Naive B cell (primary cell): ENCODE measurements around the gene SRPX2. TPM values are rescaled to one million over a fixed set of nuclear protein-coding genes. Genes with fewer than 3 reads are reported as not detected.

ENCODE experiments used
- ATAC-seq, 2 donors: fragments of 150-1000 bp; cut with Tn5 transposase; 2 replicates each; pipeline ENCODE4 v1.10.0; 2021; ENCODE audit warnings: low read depth in 2 of 2, mild to moderate bottlenecking in 2 of 2, moderate library complexity in 2 of 2
- DNase-seq: peaks from one replicate; pipeline ENCODE4 v3.0.0; 2022
- H3K27ac Mint-ChIP-seq, 6 donors: one replicate each; pipeline ENCODE4 v1.8.0; 2020 to 2022; ENCODE audit warnings: mild to moderate bottlenecking in 6 of 6, mixed read lengths in 6 of 6, moderate library complexity in 5 of 6, inconsistent platforms in 2 of 6
- H3K27me3 Mint-ChIP-seq, 3 donors: one replicate each; pipeline ENCODE4 v1.8.0; 2021 to 2022; ENCODE audit warnings: mixed read lengths in 3 of 3, mild to moderate bottlenecking in 1 of 3
- H3K36me3 Mint-ChIP-seq, 2 donors: one replicate each; pipeline ENCODE4 v1.8.0; 2020 to 2022; ENCODE audit warnings: mixed read lengths in 2 of 2, inconsistent platforms in 1 of 2, mild to moderate bottlenecking in 1 of 2
- H3K4me1 Mint-ChIP-seq, 3 donors: one replicate each; pipeline ENCODE4 v1.8.0; 2020 to 2022; ENCODE audit warnings: mixed read lengths in 3 of 3, inconsistent platforms in 1 of 3, mild to moderate bottlenecking in 1 of 3, moderate library complexity in 1 of 3
- H3K4me3 Mint-ChIP-seq, 8 donors: one replicate each; pipeline ENCODE4 v1.8.0; 2020 to 2022; ENCODE audit warnings: mild to moderate bottlenecking in 8 of 8, mixed read lengths in 8 of 8, moderate library complexity in 8 of 8, inconsistent platforms in 2 of 8
- H3K9me3 Mint-ChIP-seq, 7 donors: one replicate each; pipeline ENCODE4 v1.8.0; 2020 to 2022; ENCODE audit warnings: mixed read lengths in 7 of 7, mild to moderate bottlenecking in 5 of 7, inconsistent platforms in 2 of 7, moderate library complexity in 1 of 7
- polyA plus RNA-seq, 6 donors: library from polyadenylated mRNA; unstranded; fragments of 300-500 nt; fragmentation: Illumina TruSeq; gene quantifications; one replicate each; pipeline ENCODE4 v1.2.3, GENCODE V29; 2021; ENCODE audit warnings: low read depth in 6 of 6

Gene SRPX2
- polyA plus RNA-seq, 6 donors from 2014 or later: not detected

DNA sequence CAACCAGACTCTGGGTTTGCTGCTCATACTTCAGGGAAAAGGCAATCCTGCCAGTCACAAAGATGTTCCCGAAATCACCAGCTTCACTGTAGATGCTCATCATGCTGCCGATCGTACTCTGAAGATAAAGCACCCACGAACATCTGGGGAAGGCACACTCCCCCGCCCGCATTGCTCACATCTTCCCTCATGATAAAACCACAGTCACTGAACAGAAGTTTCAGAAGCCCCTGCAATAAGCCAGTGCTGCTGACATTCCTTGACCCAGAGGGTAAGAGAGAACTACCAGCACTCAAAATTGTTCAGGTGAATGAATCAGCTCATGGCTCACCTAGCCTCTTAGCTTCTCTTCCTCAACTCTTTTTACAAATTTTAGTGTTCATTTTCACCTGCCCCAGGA, 43.1 kb downstream of the SRPX2 start:
- Mint-ChIP-seq H3K9me3 (peaks cover 0 to 1% (median 0%) of the 10 kb centered on the region in 7 donors), H3K36me3 (no peaks in the 10 kb centered on the region), H3K4me3 (peak overlapping the region in 7 of 8 donors; percentile 22 to 83 (median 52)), H3K27ac (peak overlapping the region in 5 of 6 donors; percentile 72 to 88 (median 86)), H3K4me1 (peaks cover 22 to 31% (median 24%) of the 10 kb centered on the region in 3 donors), H3K27me3 (peaks cover 0 to 6% (median 0%) of the 10 kb centered on the region in 3 donors)
- ATAC-seq: peak; percentile 46 to 53
- no peak for DNase-seq

DNA sequence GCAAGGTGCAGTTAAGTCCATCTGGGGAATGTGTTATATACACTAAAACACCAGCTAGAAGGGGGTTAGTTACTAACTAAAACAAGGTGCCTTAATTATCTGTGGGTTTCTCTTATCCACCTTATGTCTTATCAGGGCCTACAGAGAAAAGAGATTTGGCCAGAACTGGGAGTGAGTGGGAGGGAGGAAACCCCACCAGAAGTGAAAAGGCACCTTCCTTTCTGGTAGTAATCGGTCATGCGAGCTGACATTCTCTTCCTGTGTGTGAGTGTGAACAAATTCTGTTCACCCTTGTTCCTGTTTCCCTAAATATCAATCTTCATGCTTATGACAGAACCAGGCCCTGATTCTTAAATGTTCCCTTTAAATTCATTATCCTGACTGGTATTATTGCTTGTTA, 43.5 kb downstream of the SRPX2 start:
- Mint-ChIP-seq H3K36me3 (no peaks in the 10 kb centered on the region), H3K27ac (peak overlapping the region; percentile 46 to 88 (median 80)), H3K9me3 (peaks cover 0 to 1% (median 0%) of the 10 kb centered on the region in 7 donors), H3K4me3 (peak overlapping the region; percentile 31 to 83 (median 54)), H3K4me1 (peaks cover 22 to 31% (median 24%) of the 10 kb centered on the region in 3 donors), H3K27me3 (peaks cover 0 to 10% (median 0%) of the 10 kb centered on the region in 3 donors)
- peak; percentile 25 for DNase-seq
- peak; percentile 83 for ATAC-seq

DNA sequence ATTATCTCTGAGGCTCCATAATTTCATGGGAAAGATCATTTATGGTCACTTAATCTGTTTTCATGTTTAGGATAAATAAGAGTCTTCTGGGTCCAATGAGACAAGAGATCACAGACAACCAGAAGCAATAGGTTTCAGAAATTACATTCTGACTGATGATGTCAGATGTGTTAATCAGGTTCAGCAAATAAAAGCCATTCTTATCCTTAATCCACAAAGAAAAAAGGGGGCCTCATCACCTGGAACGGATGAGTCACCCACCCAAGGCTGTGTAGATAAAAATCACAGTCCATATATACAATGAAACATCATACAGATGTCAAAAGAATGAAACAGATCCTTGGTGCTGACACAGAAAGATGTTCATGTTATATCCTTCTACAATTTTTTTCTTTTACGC, 51.3 kb downstream of the SRPX2 start:
- ATAC-seq: no peak
- H3K27ac Mint-ChIP-seq: no peak overlapping the region

DNA sequence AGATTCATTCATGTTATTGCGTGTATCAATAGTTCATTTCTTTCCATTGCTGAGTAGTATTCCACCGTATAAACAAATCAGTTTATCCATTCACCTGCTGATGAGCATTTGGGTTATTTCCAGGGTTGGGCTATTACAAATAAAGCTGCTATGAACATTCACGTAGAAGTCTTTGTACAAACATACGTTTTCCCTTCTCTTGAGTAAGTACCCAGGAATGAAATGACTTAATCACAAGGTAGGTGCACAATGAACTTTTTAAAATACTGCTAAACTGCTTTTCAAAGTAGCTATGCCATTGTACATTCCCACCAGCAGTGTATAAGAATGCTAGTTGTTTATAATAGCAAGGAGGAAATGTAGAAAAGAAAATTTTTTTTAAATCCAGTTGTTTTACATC, 52.0 kb downstream of the SRPX2 start:
- H3K27ac Mint-ChIP-seq: no peak overlapping the region
- peaks cover 0 to 4% (median 0%) of the 10 kb centered on the region in 7 donors for H3K9me3 Mint-ChIP-seq
- H3K4me3 Mint-ChIP-seq: no peak overlapping the region
- DNase-seq (no peak), ATAC-seq (no peak)
- H3K27me3 Mint-ChIP-seq: peaks cover 0 to 29% (median 13%) of the 10 kb centered on the region in 3 donors
- H3K4me1 Mint-ChIP-seq: peaks cover 0 to 21% (median 4%) of the 10 kb centered on the region in 3 donors
- H3K36me3 Mint-ChIP-seq: peaks cover 0 to 8% of the 10 kb centered on the region in 2 donors

More for the DNA sequence above, 51.3 kb downstream of the SRPX2 start:
- Mint-ChIP-seq H3K4me3 (no peak overlapping the region), H3K9me3 (peaks cover 0 to 4% (median 0%) of the 10 kb centered on the region in 7 donors), H3K4me1 (peaks cover 0 to 21% (median 4%) of the 10 kb centered on the region in 3 donors), H3K27me3 (peaks cover 0 to 29% (median 13%) of the 10 kb centered on the region in 3 donors), H3K36me3 (peaks cover 0 to 8% of the 10 kb centered on the region in 2 donors)
- no peak for DNase-seq

DNA sequence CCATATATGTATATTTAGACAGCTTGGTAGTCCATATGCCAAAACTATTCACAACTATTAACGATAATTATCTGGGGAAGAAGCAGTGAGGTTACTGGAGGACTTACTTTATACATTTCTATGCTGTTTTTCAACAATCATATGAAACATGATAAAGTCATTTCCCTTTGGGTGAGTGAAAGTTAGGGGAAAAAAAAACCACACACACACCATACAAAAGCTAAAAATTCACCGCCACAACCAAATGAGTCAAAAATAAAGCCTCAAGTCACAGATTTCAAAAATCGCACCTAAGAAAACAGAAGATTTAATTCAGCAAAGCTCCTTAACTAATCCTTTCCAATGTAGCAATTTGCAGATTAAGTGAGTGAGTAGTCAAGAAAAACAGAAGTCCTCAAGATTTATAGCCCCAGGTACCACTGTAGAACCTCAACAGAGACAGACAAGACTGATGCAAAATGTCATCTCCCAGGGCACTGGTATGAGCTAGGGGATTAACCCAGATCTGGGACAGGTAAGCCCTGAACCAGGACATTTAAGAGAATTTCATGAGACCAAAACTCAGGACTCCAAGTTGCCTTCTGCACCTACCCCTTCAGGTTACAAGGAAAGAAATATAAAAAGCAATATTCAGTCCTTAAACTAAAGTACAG, 52.8 kb downstream of the SRPX2 start:
- Mint-ChIP-seq H3K4me3 (peak overlapping the region in 1 of 8 donors; percentile 49), H3K4me1 (peaks cover 0 to 23% (median 4%) of the 10 kb centered on the region in 3 donors), H3K27ac (peak overlapping the region in 1 of 6 donors; percentile 36), H3K27me3 (peaks cover 0 to 26% (median 13%) of the 10 kb centered on the region in 3 donors), H3K36me3 (peaks cover 0 to 8% of the 10 kb centered on the region in 2 donors), H3K9me3 (peaks cover 0 to 4% (median 0%) of the 10 kb centered on the region in 7 donors)
- ATAC-seq: no peak
- no peak for DNase-seq

DNA sequence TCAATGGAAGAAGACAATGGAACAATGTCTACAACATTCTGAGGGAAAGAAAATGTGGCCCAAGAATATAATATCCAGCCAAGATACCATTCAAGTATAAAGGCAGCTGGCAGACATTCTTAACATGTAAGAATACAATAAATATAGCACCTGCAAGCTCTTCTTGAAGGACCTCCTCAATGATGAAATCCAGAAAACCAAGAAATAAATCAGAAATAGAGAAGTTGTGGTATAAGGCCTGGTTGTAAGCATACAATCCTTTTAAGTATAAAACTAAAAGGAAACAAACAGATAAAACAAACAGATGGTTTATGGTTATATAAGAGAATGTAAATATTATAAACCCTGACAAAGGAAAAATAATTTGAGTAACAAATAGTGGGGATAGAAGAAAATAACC, 54.6 kb downstream of the SRPX2 start:
- no peak for DNase-seq

DNA sequence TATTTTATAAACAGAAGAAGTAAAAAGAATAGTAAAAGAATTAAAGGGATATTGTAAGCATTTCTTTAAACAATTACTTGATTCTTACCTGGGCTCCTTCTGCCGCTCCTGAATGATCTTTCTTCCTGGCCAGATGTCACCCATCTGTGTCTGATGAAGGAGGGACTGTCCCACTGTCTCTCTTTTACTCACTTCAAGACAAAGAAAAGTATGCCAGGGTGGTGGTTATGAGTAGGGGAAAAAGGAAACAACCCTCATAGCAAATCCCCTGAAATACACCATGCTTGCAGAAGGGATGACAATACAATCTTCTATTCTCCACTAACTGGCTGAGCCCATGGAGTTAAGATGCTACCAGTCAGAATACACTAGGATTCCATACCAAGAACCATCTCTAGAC, 56.8 kb downstream of the SRPX2 start:
- Mint-ChIP-seq H3K36me3 (no peaks in the 10 kb centered on the region), H3K4me3 (no peak overlapping the region), H3K27ac (no peak overlapping the region), H3K27me3 (peaks cover 0 to 12% (median 0%) of the 10 kb centered on the region in 3 donors), H3K4me1 (peaks cover 4 to 25% (median 5%) of the 10 kb centered on the region in 3 donors), H3K9me3 (no peaks in the 10 kb centered on the region)
- DNase-seq (no peak), ATAC-seq (no peak)

More for the DNA sequence above, 54.6 kb downstream of the SRPX2 start:
- Mint-ChIP-seq H3K4me1 (peaks cover 0 to 23% (median 4%) of the 10 kb centered on the region in 3 donors), H3K4me3 (peak overlapping the region in 5 of 8 donors; percentile 8 to 61 (median 37)), H3K9me3 (no peaks in the 10 kb centered on the region), H3K27ac (peak overlapping the region in 1 of 6 donors; percentile 34), H3K27me3 (peaks cover 0 to 9% (median 6%) of the 10 kb centered on the region in 3 donors), H3K36me3 (peaks cover 0 to under 1% of the 10 kb centered on the region in 2 donors)
- ATAC-seq: no peak

DNA sequence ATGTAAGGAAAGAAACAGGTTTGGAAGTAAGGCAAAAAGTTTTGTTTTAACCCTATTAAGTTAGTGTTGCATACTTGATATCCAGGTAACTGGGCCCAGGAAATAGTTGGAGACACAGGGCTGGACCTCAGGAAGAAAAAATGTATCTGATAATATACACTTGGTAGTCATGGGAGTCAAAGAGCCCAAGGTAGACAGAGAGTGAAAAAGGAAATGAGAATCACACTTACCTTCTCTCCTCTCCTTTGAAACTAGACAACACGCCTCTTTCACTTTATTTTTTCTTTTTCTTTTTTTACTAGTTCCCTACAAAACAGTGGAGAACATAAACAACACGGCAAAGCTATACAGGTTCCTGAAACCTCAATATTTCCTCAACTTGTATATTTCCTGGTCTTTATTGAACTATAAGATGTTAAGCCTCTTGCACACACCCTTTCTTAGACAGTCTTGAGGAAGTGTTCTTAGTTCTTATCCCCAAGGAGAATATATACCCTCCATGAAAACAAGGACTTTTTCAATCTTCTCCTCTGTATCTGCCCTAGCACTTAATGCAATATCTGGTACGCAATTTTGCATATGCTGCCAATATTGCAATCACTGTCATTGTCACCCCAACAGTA, 60.7 kb downstream of the SRPX2 start:
- Mint-ChIP-seq H3K9me3 (no peaks in the 10 kb centered on the region), H3K36me3 (no peaks in the 10 kb centered on the region), H3K4me1 (peaks cover 0 to 5% (median 4%) of the 10 kb centered on the region in 3 donors), H3K27me3 (peaks cover 0 to 22% (median 4%) of the 10 kb centered on the region in 3 donors), H3K27ac (no peak overlapping the region), H3K4me3 (no peak overlapping the region)
- DNase-seq: no peak
- no peak for ATAC-seq

DNA sequence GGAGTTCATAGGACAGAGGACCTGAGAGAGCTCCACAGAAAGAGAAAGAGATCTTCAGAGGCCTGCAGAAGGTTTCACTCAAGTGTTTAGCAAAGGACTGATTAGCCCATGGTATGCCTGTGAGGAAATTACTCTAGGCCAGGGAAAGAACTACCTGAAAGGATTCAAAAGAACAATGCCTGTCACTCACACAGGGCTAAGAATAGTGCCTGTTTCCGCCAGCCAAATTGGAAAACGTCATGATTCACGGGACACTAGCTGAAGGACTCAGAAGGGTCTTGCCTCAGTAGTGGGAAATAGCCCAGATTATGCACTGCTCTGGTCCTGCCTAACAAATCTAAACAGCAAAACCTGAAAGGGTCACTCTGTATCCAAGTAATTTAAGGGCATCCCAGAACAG, 66.8 kb downstream of the SRPX2 start:
- Mint-ChIP-seq H3K27ac (no peak overlapping the region), H3K4me3 (no peak overlapping the region)
- ATAC-seq: no peak

DNA sequence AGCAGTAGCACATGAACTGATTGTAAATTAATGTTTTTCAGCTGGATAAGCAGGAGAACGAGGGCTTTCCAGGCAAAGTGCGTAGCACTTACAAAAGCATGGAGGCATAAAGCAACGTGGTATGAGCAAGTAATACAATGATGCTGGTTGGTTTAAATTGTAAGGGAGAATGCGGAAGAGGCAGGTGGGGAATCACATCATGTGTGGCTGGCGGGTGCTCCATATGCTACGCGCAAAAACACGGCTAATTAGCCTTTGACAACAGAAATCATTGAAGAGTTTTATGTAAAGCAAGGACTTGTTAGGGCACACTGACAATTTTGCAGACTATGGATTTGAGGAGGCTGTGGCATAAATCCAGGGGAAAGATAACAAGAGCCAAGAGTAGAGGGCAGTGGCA, 73.4 kb downstream of the SRPX2 start:
- H3K4me3 Mint-ChIP-seq: no peak overlapping the region
- H3K4me1 Mint-ChIP-seq: no peaks in the 10 kb centered on the region
- ATAC-seq (no peak), DNase-seq (no peak)
- no peaks in the 10 kb centered on the region for H3K36me3 Mint-ChIP-seq
- H3K9me3 Mint-ChIP-seq: peaks cover 0 to 2% (median 0%) of the 10 kb centered on the region in 7 donors
- H3K27ac Mint-ChIP-seq: no peak overlapping the region
- H3K27me3 Mint-ChIP-seq: peaks cover 0 to 8% (median 0%) of the 10 kb centered on the region in 3 donors

More for the DNA sequence above, 66.8 kb downstream of the SRPX2 start:
- DNase-seq: no peak
- Mint-ChIP-seq H3K4me1 (no peaks in the 10 kb centered on the region), H3K27me3 (peaks cover 0 to 13% (median 4%) of the 10 kb centered on the region in 3 donors), H3K36me3 (no peaks in the 10 kb centered on the region), H3K9me3 (peaks cover 0 to 2% (median 0%) of the 10 kb centered on the region in 7 donors)

DNA sequence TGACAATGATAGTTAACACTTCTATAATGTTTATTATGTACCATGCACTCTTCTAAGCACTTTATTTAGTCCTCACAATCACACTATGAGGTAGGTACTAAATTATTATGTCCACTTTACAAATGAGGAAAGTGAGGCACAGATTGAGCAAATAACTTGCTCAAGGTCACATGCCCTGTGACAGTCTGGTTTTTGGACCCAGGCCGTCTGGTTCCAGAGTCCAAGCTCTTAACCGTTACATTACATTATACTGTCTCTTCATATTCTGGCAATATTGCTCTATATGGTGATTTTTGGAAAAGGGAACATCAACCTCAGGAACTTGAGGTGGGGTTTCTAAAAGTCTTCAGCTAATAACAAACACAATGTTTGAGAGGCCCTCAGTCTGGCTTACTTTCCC, 75.1 kb downstream of the SRPX2 start:
- DNase-seq: no peak
- peaks cover 0 to 8% (median 0%) of the 10 kb centered on the region in 3 donors for H3K27me3 Mint-ChIP-seq
- H3K4me1 Mint-ChIP-seq: no peaks in the 10 kb centered on the region
- H3K4me3 Mint-ChIP-seq: no peak overlapping the region
- ATAC-seq: no peak
- H3K9me3 Mint-ChIP-seq: peaks cover 0 to 4% (median 0%) of the 10 kb centered on the region in 7 donors
- H3K27ac Mint-ChIP-seq: no peak overlapping the region
- no peaks in the 10 kb centered on the region for H3K36me3 Mint-ChIP-seq

DNA sequence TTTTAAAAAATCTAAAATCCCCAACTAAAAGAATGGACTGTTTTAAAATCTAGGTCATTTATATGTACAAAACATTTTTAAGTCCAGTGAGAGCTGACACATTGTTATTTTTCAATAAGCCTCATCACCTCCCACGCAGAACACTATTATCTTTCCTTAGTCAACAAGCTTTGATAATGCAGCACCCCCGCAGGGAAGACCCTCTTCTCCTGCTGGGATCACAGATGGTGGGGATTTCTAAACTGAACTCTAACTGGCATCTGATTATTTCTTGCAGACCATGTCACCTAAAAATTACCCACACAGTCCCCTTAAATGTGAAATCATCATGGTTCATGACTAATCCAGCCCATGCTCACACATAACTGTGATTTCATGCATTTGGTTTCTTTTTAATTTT, 76.3 kb downstream of the SRPX2 start:
- H3K9me3 Mint-ChIP-seq: peaks cover 0 to 4% (median 0%) of the 10 kb centered on the region in 7 donors
- no peaks in the 10 kb centered on the region for H3K36me3 Mint-ChIP-seq
- ATAC-seq: no peak
- H3K4me1 Mint-ChIP-seq: no peaks in the 10 kb centered on the region
- DNase-seq: no peak
- peaks cover 0 to 14% (median 4%) of the 10 kb centered on the region in 3 donors for H3K27me3 Mint-ChIP-seq
- peak overlapping the region in 1 of 6 donors; percentile 51 for H3K27ac Mint-ChIP-seq
- no peak overlapping the region for H3K4me3 Mint-ChIP-seq

DNA sequence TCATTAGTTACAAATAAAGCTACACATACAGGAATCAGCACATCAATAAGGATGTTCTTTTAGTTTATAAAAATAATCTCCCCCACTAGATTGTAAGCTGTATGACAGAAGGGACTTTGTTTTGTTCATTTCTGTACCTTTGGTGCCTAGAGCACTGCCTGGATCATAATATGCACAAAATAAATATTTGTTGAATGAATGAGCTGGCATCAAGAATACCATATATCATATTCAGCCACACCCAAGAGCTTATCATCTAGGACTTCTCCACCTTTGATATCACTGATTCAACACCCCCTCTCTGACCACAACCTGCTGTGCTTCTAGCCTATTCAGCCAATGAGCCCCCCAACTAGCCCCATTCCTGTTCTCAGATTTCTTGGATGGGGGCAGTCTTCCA, 77.3 kb downstream of the SRPX2 start:
- no peak for DNase-seq
- ATAC-seq: no peak
- Mint-ChIP-seq H3K4me1 (no peaks in the 10 kb centered on the region), H3K4me3 (no peak overlapping the region), H3K9me3 (peaks cover 0 to 4% (median 0%) of the 10 kb centered on the region in 7 donors), H3K27ac (no peak overlapping the region), H3K27me3 (peaks cover 4 to 20% (median 4%) of the 10 kb centered on the region in 3 donors), H3K36me3 (no peaks in the 10 kb centered on the region)
